ENCODE data around the gene ZDHHC24.

ZDHHC24 gene

DNA sequence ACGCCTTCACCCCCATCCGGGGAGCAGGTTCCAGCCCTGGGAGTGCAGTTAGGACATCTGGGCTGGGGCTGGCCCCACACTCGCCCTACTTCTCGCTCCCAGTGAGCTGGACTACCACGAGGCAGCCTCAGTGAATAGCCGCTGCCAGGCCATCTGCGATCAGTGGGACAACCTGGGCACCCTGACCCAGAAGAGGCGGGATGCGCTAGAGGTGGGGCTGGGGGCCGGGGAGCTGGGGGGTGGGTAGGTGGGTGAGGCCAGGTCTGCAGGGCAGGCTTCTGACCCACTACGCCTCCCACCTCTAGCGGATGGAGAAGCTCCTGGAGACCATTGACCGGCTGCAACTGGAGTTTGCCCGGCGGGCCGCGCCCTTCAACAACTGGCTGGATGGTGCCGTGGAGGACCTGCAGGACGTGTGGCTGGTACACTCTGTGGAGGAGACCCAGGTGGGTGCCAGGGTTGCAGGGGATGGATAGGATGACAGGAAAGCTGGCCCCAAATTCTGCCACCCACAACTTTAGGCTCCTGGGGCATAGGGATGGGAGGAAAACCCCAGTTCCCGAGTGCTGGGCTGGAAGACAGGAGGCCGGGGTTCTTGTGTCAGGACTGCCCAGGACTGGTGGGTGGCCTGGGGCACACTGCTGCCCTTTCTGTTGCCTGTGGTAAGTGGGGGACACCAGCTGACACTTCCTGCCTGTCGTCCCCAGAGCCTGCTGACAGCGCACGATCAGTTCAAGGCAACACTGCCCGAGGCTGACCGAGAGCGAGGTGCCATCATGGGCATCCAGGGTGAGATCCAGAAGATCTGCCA lies 14.2 kb upstream of the ZDHHC24 start:
- H3K4me3 ChIP-seq (ENCODE audit: low read length), result no peak overlapping the region
- no peak for TF ChIP-seq ZNF274 (IDR thresholded peaks at IDR 0.05; ENCODE audit: low read depth, low read length)

- no peak overlapping the region for H3K4me3 ChIP-seq (ENCODE audit: low read length)
- no peak for TF ChIP-seq ZNF274 (IDR thresholded peaks at IDR 0.05; ENCODE audit: low read depth, low read length)
These were observed 13.5 kb upstream of the ZDHHC24 start for GRCh38 chr11:66559142-66559865.

- no peak overlapping the region for H3K4me3 ChIP-seq (ENCODE audit: low read length)
- no peak for TF ChIP-seq ZNF274 (IDR thresholded peaks at IDR 0.05; ENCODE audit: low read depth, low read length)
These were observed 12.0 kb upstream of the ZDHHC24 start for GRCh38 chr11:66557733-66558326.

DNA sequence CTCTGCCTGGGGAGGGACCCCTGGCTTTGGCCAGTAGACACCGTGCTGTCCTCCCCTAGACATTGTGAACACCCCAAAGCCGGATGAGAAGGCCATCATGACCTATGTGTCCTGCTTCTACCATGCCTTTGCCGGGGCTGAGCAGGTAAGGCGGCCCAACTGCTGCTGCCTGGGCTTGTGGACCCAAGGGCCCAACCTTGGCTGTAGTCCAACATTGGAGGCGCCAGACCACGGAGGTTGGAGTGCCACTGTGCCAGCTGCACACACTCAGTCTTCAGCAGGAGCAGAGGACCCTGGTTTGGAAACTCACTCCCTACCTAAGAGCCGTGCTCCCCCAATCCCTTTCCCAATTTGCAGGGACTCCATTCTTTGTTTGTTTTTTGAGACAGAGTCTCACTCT lies 10.2 kb upstream of the ZDHHC24 start:
- H3K4me3 ChIP-seq (ENCODE audit: low read length), result no peak overlapping the region
- TF ChIP-seq ZNF274 (IDR thresholded peaks at IDR 0.05; ENCODE audit: low read depth, low read length), result no peak

GRCh38 chr11:66555416-66555815 lies 9.6 kb upstream of the ZDHHC24 start:
- TF ChIP-seq ZNF274 (IDR thresholded peaks at IDR 0.05; ENCODE audit: low read depth, low read length), result no peak
- H3K4me3 ChIP-seq (ENCODE audit: low read length), result no peak overlapping the region

- TF ChIP-seq ZNF274 (IDR thresholded peaks at IDR 0.05; ENCODE audit: low read depth, low read length), result no peak
- no peak overlapping the region for H3K4me3 ChIP-seq (ENCODE audit: low read length)
These were observed 8.8 kb upstream of the ZDHHC24 start for GRCh38 chr11:66554602-66555001.

- TF ChIP-seq ZNF274 (IDR thresholded peaks at IDR 0.05; ENCODE audit: low read depth, low read length), result no peak
- no peak overlapping the region for H3K4me3 ChIP-seq (ENCODE audit: low read length)
These were observed 5.0 kb upstream of the ZDHHC24 start for GRCh38 chr11:66550887-66551286.

- no peak overlapping the region for H3K4me3 ChIP-seq (ENCODE audit: low read length)
- no peak for TF ChIP-seq ZNF274 (IDR thresholded peaks at IDR 0.05; ENCODE audit: low read depth, low read length)
These were observed 3.8 kb upstream of the ZDHHC24 start for GRCh38 chr11:66549696-66550095.

DNA sequence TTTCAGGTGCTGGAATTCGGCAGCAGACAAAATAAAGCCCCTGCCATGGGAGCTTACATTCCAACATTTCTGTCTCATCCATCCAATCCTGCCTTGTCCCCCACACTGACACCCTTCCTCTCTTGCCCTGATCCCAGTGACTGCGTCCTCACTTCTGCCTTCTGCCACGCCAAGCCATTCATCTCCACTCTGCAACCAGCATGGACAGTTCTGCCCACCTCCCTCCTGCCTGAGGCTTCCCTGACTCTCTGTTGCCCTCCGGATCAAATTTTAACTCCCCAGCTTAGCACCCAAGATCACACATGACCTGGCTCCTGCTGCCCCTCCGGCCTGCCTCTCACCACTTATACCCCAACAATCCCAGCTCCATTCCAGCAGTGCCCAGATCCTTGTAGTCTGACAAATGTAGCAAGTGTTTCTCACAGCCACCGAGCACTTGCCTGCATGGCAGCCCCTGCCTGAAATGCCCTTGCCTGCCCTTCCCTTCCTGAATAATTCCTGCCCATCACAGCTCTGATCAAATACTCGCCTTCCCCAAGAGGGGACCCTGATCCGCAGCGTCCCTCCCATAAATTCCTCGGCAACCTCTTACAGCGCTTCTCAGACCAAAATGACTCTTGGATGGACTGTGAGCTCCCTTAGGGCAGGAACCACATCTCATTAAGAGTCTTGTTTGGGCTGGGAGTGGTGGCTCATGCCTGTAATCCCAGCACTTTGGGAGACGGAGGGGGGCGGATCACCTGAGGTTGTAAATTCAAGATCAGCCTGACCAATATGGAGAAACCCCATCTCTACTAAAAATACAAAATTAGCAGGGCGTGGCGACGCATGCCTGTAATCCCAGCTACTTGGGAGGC lies 3.2 kb upstream of the ZDHHC24 start:
- no peak for TF ChIP-seq ZNF274 (IDR thresholded peaks at IDR 0.05; ENCODE audit: low read depth, low read length)

DNA sequence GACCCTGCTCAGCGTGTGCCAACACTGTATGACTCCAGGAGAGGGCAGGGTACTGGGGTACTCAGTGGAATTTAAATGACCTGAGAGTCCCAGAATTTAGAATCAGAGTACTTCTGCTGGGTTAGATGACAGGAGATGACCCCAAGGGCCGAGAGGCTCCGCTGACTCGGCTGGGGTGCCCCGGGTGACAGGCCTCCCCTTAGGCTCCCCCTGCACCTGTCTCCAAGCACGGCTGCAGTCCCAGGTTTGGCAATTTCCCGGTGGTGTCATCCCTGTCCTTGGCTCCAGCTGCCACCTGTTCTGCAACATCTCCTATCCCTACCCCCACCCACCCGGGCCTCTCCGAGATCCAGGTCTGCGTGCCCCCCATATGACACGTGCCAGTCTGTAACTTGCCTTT lies 2.2 kb upstream of the ZDHHC24 start:
- no peak overlapping the region for H3K4me3 ChIP-seq (ENCODE audit: low read length)
- TF ChIP-seq ZNF274 (IDR thresholded peaks at IDR 0.05; ENCODE audit: low read depth, low read length), result no peak

More for the DNA sequence above, 3.2 kb upstream of the ZDHHC24 start:
- no peak overlapping the region for H3K4me3 ChIP-seq (ENCODE audit: low read length)

DNA sequence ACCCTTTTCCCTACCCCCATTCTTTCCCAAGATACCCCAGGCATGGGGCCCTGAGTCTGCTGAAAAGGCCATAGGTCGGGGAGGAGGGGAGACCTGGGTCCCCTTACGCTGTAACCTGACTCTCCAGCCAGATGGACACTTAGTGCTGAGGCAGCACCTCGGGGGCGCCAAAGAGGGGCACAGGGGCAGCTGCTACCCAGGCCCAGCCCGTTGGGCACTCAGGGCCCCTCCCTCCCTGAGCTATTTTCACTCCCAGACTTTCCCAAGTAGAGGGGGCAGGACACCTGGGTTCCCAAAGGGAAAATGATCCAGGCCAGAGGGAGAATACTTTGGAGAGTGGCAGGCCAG lies 1.8 kb upstream of the ZDHHC24 start:
- TF ChIP-seq ZNF274 (IDR thresholded peaks at IDR 0.05; ENCODE audit: low read depth, low read length), result no peak
- no peak overlapping the region for H3K4me3 ChIP-seq (ENCODE audit: low read length)

GRCh38 chr11:66546966-66547661 lies 1.3 kb upstream of the ZDHHC24 start:
- no peak for TF ChIP-seq ZNF274 (IDR thresholded peaks at IDR 0.05; ENCODE audit: low read depth, low read length)
- H3K4me3 ChIP-seq (ENCODE audit: low read length), result no peak overlapping the region

GRCh38 chr11:66546368-66546965 lies 619 bp upstream of the ZDHHC24 start, which contains the start of gene ACTN3:
TSS of gene ACTN3 (plus strand) at chr11:66546903. CDS start at chr11:66546938, 35 bp downstream.
- TF ChIP-seq ZNF274 (IDR thresholded peaks at IDR 0.05; ENCODE audit: low read depth, low read length), result no peak
- peak within 1 kb of the TSS; percentile 92 for H3K4me3 ChIP-seq (ENCODE audit: low read length)

DNA sequence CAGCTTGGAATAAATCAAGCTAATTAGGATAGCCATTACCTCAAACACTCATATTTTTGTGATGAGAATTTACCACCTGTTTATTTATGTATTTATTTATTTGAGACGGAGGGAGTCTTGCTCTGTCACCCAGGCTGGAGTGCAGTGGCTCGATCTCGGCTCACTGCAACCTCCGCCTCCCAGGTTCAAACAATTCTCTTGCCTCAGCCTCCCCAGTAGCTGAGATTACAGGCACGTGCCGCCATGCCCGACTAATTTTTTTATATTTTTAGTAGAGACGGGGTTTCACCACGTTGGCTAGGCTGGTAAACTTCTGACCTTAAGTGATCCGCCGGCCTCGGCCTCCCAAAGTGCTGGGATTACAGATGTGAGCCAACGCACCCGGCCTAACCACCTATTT lies 896 bp downstream of the ZDHHC24 start:
- H3K4me3 ChIP-seq (ENCODE audit: low read length), result peak overlapping the region; percentile 92
